CD14-positive monocyte (primary cell): ENCODE data around the gene P2RX6. TPM values are rescaled to one million over a fixed set of nuclear protein-coding genes. Genes with fewer than 3 reads are reported as not detected.
A peak's percentile ranks its signal among the peaks of the same experiment; 100 is the strongest.
"Not testable (repeated sequence)": the region's sequence is repeated elsewhere in the genome, so short reads cannot be mapped to it uniquely, and the experiment has no call there.

ENCODE experiments used
- DNase-seq, 3 donors: peaks; one replicate each; pipeline ENCODE4 v3.0.0-alpha.2; 2011 to 2022
- H2AFZ ChIP-seq: 2 replicates; pipeline ENCODE4 v1.6.0; 2012; ENCODE audit warnings: mild to moderate bottlenecking, low read depth, low read length, inconsistent platforms; ENCODE audit not compliant: insufficient read depth, poor library complexity, severe bottlenecking
- H3K27ac ChIP-seq, 2 donors: 1 replicate in 1 of 2; 2 replicates in 1 of 2; pipeline ENCODE4 v1.5.1; 2012 to 2013; ENCODE audit warnings: low read length in 2 of 2, control low read depth in 1 of 2, inconsistent platforms in 1 of 2, low read depth in 1 of 2, mild to moderate bottlenecking in 1 of 2
- H3K27me3 ChIP-seq, 2 donors: one replicate each; pipeline versions ENCODE4 v1.6.0 to v1.6.1; 2011 to 2013; ENCODE audit warnings: low read length in 2 of 2; ENCODE audit not compliant: control insufficient read depth in 2 of 2, insufficient read depth in 2 of 2
- H3K36me3 ChIP-seq, 2 donors: replicated peaks in 1 of 2; 1 replicate in 1 of 2; 2 replicates in 1 of 2; pipeline versions ENCODE4 v1.5.1 to v1.6.1; 2012 to 2013; ENCODE audit warnings: low read length in 2 of 2, control low read depth in 1 of 2, inconsistent platforms in 1 of 2, mild to moderate bottlenecking in 1 of 2; ENCODE audit not compliant: insufficient read depth in 2 of 2, control insufficient read depth in 1 of 2
- H3K4me1 ChIP-seq, 2 donors: 1 replicate in 1 of 2; 2 replicates in 1 of 2; pipeline versions ENCODE4 v1.5.1 to v1.6.1; 2012 to 2013; ENCODE audit warnings: low read length in 2 of 2, control low read depth in 1 of 2, inconsistent platforms in 1 of 2, mild to moderate bottlenecking in 1 of 2, moderate library complexity in 1 of 2; ENCODE audit not compliant: insufficient read depth in 2 of 2, control insufficient read depth in 1 of 2
- H3K4me2 ChIP-seq: replicated peaks from 2 replicates; pipeline ENCODE3; 2012; ENCODE audit warnings: low read length, moderate library complexity, mild to moderate bottlenecking; ENCODE audit not compliant: poor library complexity, severe bottlenecking; ENCODE audit errors: extremely low read depth
- H3K4me3 ChIP-seq, 3 experiments: fragments of 200-600 bp in 1 of 3; sonication (generic) in 1 of 3; replicated peaks in 1 of 3; 1 replicate in 2 of 3; 2 replicates in 1 of 3; pipeline ENCODE4 v1.5.1; 2011 to 2013; ENCODE audit warnings: low read length in 3 of 3, mild to moderate bottlenecking in 3 of 3, control low read depth in 2 of 3, low read depth in 2 of 3, inconsistent platforms in 1 of 3, moderate library complexity in 1 of 3
- H3K79me2 ChIP-seq: 2 replicates; pipeline ENCODE4 v1.6.0; 2012; ENCODE audit warnings: mild to moderate bottlenecking, control low read depth, inconsistent platforms, low read length, moderate library complexity; ENCODE audit not compliant: insufficient read depth
- H3K9ac ChIP-seq: 2 replicates; pipeline ENCODE4 v1.6.0; 2017; ENCODE audit warnings: low read length, mild to moderate bottlenecking; ENCODE audit not compliant: insufficient read depth, poor library complexity, severe bottlenecking
- H3K9me3 ChIP-seq, 2 donors: replicated peaks in 1 of 2; 1 replicate in 1 of 2; 2 replicates in 1 of 2; pipeline versions ENCODE4 v1.5.1 to v1.6.1; 2012 to 2013; ENCODE audit warnings: low read length in 2 of 2, control low read depth in 1 of 2; ENCODE audit not compliant: control insufficient read depth in 1 of 2, insufficient read depth in 1 of 2
- H4K20me1 ChIP-seq: 2 replicates; pipeline ENCODE4 v1.6.0; 2012; ENCODE audit warnings: mild to moderate bottlenecking, low read length, control low read depth, moderate library complexity; ENCODE audit not compliant: insufficient read depth
- H3K27ac Mint-ChIP-seq, 7 donors: one replicate each; pipeline ENCODE4 v1.8.0; 2020; ENCODE audit warnings: mild to moderate bottlenecking in 7 of 7, mixed read lengths in 7 of 7, moderate library complexity in 6 of 7, inconsistent platforms in 2 of 7
- H3K27me3 Mint-ChIP-seq, 3 donors: one replicate each; pipeline ENCODE4 v1.8.0; 2021 to 2022; ENCODE audit warnings: low read depth in 3 of 3, mild to moderate bottlenecking in 3 of 3, mixed read lengths in 3 of 3, moderate library complexity in 3 of 3, inconsistent platforms in 1 of 3
- H3K36me3 Mint-ChIP-seq, 2 donors: one replicate each; pipeline ENCODE4 v1.8.0; 2020; ENCODE audit warnings: mixed read lengths in 2 of 2, inconsistent platforms in 1 of 2, mild to moderate bottlenecking in 1 of 2
- H3K4me1 Mint-ChIP-seq: one replicate; pipeline ENCODE4 v1.8.0; 2020; ENCODE audit warnings: mild to moderate bottlenecking, mixed read lengths
- H3K4me3 Mint-ChIP-seq, 2 donors: one replicate each; pipeline ENCODE4 v1.8.0; 2020; ENCODE audit warnings: mild to moderate bottlenecking in 2 of 2, mixed read lengths in 2 of 2, moderate library complexity in 1 of 2
- H3K9me3 Mint-ChIP-seq, 7 donors: one replicate each; pipeline ENCODE4 v1.8.0; 2020 to 2022; ENCODE audit warnings: mixed read lengths in 7 of 7, mild to moderate bottlenecking in 6 of 7, moderate library complexity in 6 of 7, inconsistent platforms in 2 of 7
- CTCF ChIP-seq: fragments of 200-600 bp; IDR thresholded peaks from one replicate; pipeline ENCODE4 v1.8.0; 2022; ENCODE audit warnings: antibody characterized with exemption, mild to moderate bottlenecking
- WGBS: methylation state at CpG from one replicate; pipeline ENCODE4 v1.1.5; 2013; ENCODE audit warnings: missing lambda C conversion rate; ENCODE audit not compliant: insufficient coverage; 5-methylcytosine and 5-hydroxymethylcytosine counted together
- intact Hi-C, 2 donors: fragments of 100-400 bp; cut with micrococcal nuclease; formaldehyde crosslinking; loops; one replicate each; pipeline versions ENCODE4 v1.15.0 to v1.15.1; 2023
- polyA plus RNA-seq, 3 donors: library from polyadenylated mRNA; depleted of rRNA in 1 of 3; unstranded in 2 of 3; stranded (reverse) in 1 of 3; fragments of 300-500 nt in 2 of 3; fragments of >200 nt in 1 of 3; fragmentation: Illumina TruSeq in 2 of 3; gene quantifications; 1 replicate in 2 of 3; 2 replicates in 1 of 3; pipeline ENCODE4 v1.2.3, GENCODE V29; 2012 to 2021

The P2RX6 gene
- polyA plus RNA-seq, 3 donors, result not detected

GRCh38 chr22:21003782-21004181 is 11.2 kb upstream of the P2RX6 start:
- intact Hi-C loops, result loop anchor here in 1 of 2 donors (5.0 kb wide), 2 partner anchors 86 to 146 kb away; partner anchors contain the start of genes CRKL, PI4KA and SNAP29
- Histone ChIP-seq H3K27me3 (no peaks in the 10 kb centered on the region), H3K4me2 (no peak overlapping the region), H4K20me1 (no peaks in the 10 kb centered on the region), H3K79me2 (peaks cover 13% of the 10 kb centered on the region), H2AFZ (no peak overlapping the region), H3K36me3 (peaks cover 11 to 14% of the 10 kb centered on the region in 2 donors), H3K4me1 (peaks cover 24 to 30% of the 10 kb centered on the region in 2 donors), H3K4me3 (no peak overlapping the region), H3K9ac (no peak overlapping the region), H3K9me3 (no peaks in the 10 kb centered on the region), H3K27ac (no peak overlapping the region)
- no peak for DNase-seq
- no CpG with 5 or more reads among the region's 4 CpGs for WGBS
- peak overlapping the region in 1 of 7 donors; percentile 61 for H3K27ac Mint-ChIP-seq
- no peak for TF ChIP-seq CTCF
- H3K4me1 Mint-ChIP-seq, result peaks cover 26% of the 10 kb centered on the region
- peaks cover 0 to 3% (median 1%) of the 10 kb centered on the region in 3 donors for H3K27me3 Mint-ChIP-seq
- H3K9me3 Mint-ChIP-seq, result peaks cover 0 to 1% (median 0%) of the 10 kb centered on the region in 7 donors
- no peak overlapping the region for H3K4me3 Mint-ChIP-seq
- peaks cover 6 to 11% of the 10 kb centered on the region in 2 donors for H3K36me3 Mint-ChIP-seq

GRCh38 chr22:21009208-21009607 is 5.8 kb upstream of the P2RX6 start:
- H3K27ac Mint-ChIP-seq, result peak overlapping the region in 1 of 7 donors; percentile 17
- not testable (repeated sequence) for H3K79me2 ChIP-seq
- 94% methylated on average over 8 of the region's 13 CpGs for WGBS

More at GRCh38 chr22:21009208-21009607, 5.8 kb upstream of the P2RX6 start:
- H2AFZ ChIP-seq, H4K20me1 ChIP-seq, H3K9ac ChIP-seq, H3K9me3 ChIP-seq, H3K4me1 ChIP-seq, H3K4me2 ChIP-seq, H3K36me3 Mint-ChIP-seq, intact Hi-C loops, H3K27ac ChIP-seq, DNase-seq, H3K4me3 Mint-ChIP-seq, H3K4me3 ChIP-seq, H3K27me3 ChIP-seq, H3K4me1 Mint-ChIP-seq, H3K36me3 ChIP-seq, H3K9me3 Mint-ChIP-seq: not testable (repeated sequence)
- H3K27me3 Mint-ChIP-seq, result peaks cover 7 to 13% (median 9%) of the 10 kb centered on the region in 3 donors
